GM19239 (cell line): ENCODE results near the gene SLIT3.

Experiments
- DNase-seq: peaks from one replicate; pipeline ENCODE4 v3.0.0; 2011; ENCODE audit warnings: low spot score; ENCODE audit not compliant: insufficient read length
- FAIRE-seq: peaks from 2 replicates; lab custom pipeline; 2011; peaks lifted over from hg19 to GRCh38; lab: Jason Lieb, UNC

SLIT3 gene

DNA sequence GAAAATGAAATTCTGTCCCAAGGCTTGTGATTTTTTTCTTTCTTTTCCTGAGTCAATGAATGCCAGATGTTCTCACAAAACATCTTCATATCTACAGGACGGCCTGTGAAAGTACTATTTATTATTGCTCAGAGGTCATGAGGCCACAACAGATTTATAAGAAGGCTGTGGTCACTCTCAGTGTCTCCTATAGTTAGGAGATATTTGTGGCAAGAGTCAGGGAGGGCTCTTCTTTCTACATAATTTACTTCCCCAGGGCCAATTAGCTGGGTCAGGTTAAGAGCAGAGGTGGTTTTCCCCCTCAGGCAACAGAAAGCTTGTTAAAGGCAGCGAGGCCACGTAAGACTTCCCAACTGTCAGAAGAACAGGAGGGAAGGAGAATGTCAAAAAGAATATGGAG lies 248.7 kb downstream of the SLIT3 start:
- FAIRE-seq (no peak), DNase-seq (no peak)

GRCh38 chr5:169051351-169051750 lies 249.6 kb downstream of the SLIT3 start:
- FAIRE-seq (no peak), DNase-seq (no peak)

DNA sequence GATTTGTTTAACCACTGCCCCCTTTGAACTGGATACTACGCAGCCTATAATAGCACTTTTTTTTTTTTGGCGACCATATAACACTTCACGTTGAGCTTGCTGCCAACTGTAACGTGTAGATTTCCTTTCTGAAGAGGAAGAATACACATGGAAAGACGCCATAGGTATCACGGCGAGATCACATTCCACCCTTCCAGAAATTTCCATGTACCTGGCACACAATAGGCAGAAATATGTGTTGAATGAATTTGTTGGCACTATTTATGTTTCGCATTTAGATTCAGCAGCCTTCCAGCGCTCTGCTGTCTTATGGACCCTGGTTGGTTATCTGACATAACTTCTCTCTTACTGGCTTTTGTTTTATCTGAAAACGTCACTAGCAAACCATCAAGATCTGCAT lies 250.3 kb downstream of the SLIT3 start:
- DNase-seq (no peak), FAIRE-seq (no peak)

DNA sequence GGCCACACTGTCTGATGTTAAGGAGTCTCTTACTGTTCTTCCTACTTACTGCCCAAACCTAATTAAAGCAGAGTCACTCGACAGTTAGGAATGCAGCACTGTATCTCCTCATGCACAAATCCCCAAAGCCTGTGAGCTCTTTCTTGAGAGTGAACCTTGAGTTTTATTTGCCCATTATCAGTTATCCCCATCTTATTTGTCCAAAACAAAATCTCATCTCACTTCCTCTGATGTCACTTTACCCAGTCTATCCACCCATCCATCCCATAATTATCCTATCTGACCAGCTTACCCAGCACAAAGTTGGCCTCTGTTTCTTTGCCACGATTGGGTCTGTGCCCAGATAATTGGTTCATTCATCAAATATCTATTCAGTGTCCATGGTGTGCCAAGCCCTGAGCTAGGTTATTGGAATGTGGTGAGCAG lies 250.8 kb downstream of the SLIT3 start:
- FAIRE-seq (no peak), DNase-seq (no peak)

DNA sequence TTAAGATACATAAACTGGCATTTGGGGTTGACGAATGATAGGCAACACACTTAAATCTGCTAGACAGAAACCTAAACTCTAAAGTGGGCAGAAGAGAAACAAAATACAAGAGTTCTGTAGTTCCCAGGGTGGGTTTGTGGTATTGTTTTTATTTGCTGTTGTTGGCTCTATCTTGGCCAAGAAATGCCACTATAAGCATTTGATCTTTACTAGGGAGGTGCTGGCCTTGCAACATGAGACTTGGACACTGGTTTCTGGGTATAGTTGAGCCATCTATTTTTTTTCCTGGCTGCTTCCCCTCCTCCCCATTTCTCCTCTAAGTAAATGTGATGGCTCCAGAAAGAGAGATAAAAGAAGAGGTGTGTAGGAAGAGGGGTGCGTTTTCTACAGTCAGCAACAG lies 251.2 kb downstream of the SLIT3 start:
- FAIRE-seq (no peak), DNase-seq (no peak)

DNA sequence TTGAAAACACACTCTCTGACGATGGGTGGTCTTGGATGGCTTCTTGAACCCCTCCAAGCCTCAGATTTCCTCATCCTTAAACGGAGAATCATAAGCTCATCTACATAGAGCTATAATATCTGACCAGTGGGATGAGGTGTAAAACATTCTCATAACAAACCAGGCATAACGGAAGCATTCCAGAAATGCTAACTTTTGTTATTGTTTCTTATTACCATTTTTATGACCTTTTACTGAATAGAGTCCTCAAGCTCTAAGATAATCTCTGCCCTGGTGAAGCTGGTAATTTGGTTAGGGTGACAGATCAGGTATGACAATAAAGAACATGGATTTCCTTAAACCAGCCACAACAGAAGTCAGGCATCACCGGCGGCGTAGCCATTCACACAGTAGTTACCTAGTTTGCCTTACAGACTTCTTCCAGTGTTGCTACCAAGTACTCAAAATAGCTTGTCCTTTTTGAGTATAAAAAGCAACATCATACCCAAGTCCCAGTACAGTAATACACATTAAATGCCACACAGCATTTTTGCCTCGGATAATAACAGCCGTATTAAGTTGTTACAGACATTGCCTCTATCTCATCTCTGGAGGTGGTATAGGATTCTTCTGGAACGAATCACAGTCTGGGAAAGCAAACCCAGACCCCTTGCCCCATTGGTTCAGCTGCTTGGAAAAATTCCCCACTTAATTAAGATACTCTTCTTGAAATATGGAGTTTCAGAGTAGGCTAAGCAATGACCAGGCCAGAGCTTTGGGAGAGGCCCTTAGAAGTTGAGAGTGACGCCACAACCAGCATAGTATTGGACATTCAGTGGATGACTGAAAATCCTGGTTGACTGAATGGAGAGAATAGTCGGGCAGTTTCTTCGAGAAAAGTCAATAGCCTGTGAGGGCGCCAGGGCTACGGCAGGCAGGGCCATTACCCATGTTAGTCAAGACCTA lies 252.5 kb downstream of the SLIT3 start:
- FAIRE-seq (no peak), DNase-seq (no peak)

- DNase-seq (no peak), FAIRE-seq (no peak)
Observed at GRCh38 chr5:169044962-169045361, 256.0 kb downstream of the SLIT3 start.

- DNase-seq (no peak), FAIRE-seq (no peak)
Observed at GRCh38 chr5:169041180-169041579, 259.8 kb downstream of the SLIT3 start.

DNA sequence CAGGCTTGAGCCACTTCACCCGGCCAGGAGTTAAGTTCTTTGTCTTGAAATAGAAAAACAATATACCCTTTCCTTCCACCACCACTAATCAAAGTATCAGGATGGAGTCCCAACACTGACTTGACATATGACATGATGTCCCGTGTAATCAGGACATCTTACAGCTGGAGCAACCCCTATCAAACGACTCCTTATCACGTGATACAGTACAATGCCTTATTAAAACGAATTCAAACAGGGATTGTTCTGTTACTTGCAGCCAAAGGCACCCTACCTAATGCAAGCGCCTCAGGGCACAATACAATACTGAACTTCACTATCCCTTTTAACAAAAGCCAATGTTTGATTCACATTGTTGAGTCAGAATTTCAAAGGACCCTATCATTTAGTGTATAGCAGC lies 261.3 kb downstream of the SLIT3 start:
- DNase-seq: no peak
- no peak for FAIRE-seq

DNA sequence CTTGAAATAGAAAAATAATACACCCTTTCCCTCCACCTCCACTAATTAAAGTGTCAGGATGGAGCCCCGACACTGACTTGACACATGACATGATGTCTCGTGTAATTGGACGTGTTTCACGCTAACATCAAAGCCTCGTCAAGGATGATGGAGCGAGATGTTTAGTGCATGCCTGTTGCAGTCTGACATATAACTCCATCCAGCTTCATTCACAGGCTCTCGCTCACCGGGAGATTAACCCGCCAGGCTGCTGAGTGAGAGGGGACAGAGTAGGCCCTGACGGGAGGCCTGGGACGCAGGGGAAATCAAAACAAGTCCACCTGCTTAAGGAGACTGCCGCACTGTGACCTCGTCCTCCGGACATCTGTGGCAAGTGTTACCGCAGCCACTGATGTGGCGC lies 263.5 kb downstream of the SLIT3 start:
- FAIRE-seq (no peak), DNase-seq (no peak)

- FAIRE-seq: no peak
- DNase-seq: no peak
Observed at GRCh38 chr5:169036079-169036805, 264.7 kb downstream of the SLIT3 start.

- no peak for DNase-seq
- no peak for FAIRE-seq
Observed at GRCh38 chr5:169029661-169030274, 271.2 kb downstream of the SLIT3 start.

DNA sequence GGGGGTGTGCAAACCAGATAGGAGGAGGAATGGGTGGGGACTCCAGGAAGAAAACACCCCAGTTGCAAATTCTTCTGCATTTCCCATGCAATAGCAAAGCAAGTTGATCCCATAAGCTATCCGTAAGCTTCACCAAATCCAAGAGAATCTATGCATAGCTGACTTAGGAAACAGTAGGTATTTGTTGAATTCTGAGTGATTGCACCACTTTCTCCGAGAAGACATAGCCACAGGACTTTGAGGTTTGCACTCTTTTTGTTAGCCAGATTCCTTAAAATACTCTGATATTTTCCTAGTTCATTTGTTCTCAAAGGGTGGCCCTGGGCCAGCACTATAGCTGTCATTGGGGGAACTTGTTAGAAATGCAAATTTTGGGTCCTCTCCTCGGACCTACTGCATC lies 271.9 kb downstream of the SLIT3 start:
- FAIRE-seq (no peak), DNase-seq (no peak)

- no peak for FAIRE-seq
- no peak for DNase-seq
Observed at GRCh38 chr5:169027501-169028061, 273.4 kb downstream of the SLIT3 start.

DNA sequence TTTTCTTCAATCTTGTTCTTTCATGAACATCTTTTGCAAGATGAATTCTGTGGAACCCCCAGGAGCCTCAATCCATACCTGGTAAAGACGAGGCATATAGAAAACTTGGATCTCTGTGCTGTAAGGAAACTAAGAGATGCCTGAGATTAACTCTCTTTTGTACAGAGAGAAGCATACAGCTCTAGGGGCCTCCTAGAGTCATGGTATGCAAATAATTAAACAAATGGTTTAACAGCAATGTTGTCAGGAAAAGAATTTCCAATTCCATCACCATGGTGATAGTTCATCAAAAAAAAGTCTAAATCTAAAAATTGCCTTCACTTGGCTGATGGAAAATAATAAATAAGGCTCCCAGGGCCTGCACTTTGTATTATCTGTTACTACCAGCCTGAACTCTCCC lies 275.4 kb downstream of the SLIT3 start:
- FAIRE-seq: no peak
- DNase-seq: no peak

- no peak for DNase-seq
- FAIRE-seq: no peak
Observed at GRCh38 chr5:169024421-169024820, 276.5 kb downstream of the SLIT3 start.

- FAIRE-seq (no peak), DNase-seq (no peak)
Observed at GRCh38 chr5:169022718-169023117, 278.2 kb downstream of the SLIT3 start.

DNA sequence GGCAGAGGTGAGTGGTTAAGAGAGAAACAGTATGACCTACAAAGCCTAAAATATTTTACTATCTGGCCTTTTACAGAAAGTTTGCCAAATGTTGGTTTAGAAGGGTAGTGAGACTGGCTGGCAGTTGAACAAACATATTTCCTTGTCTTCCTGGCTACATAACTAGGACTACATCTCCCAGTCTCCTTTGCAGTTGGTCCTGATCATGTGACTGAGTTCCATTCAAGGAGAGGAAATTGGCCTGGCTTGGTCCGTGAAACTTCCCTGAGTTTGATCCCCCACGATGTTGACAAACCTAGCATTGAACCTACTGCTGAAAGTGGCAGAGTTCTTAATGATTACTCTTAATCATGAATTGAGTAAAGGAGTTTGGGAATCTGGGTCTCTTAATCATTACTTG lies 280.8 kb downstream of the SLIT3 start:
- FAIRE-seq (no peak), DNase-seq (no peak)

GRCh38 chr5:169018925-169019324 lies 282.0 kb downstream of the SLIT3 start:
- FAIRE-seq: no peak

GRCh38 chr5:169015991-169016390 lies 284.9 kb downstream of the SLIT3 start:
- no peak for FAIRE-seq
- no peak for DNase-seq

More at GRCh38 chr5:169018925-169019324, 282.0 kb downstream of the SLIT3 start:
- no peak for DNase-seq

DNA sequence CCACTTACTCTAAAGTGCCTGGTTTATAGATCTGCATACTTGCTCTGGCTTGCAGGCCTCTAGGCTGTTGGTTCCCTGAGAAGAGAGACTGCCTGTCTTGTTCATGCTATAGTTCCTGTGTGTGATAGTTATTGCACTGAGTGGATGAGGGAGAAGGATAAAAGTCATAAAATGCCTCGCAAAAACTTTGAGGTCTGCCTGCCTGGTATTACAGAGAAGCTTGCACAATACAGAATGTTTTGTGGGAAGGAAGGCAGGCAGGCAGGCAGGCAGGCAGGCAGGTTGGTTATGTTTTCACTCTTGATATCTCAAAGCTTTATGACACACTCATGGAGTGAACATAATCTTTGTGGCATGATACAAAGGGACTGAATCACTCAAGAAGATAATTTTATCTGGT lies 287.1 kb downstream of the SLIT3 start:
- DNase-seq (no peak), FAIRE-seq (no peak)
